SK-N-SH (cell line): ENCODE data around the gene TMEM63C. TPM values are rescaled to one million over a fixed set of nuclear protein-coding genes. Genes with fewer than 3 reads are reported as not detected.
A peak's percentile ranks its signal among the peaks of the same experiment; 100 is the strongest.

Experiments
- CTCF ChIA-PET: fragments of 300-600, 350-600 bp; formaldehyde crosslinking; extraction: SDS; loops from one replicate; lab custom pipeline; 2021; lab: Yijun Ruan, JAX
- POLR2A ChIA-PET: fragments of 350-600 bp; sonication (Branson Sonifier 250); formaldehyde crosslinking; extraction: SDS; loops from one replicate; lab custom pipeline; 2020; ENCODE audit warnings: antibody characterized with exemption, inconsistent platforms; lab: Yijun Ruan, JAX
- DNase-seq: peaks from one replicate; pipeline ENCODE4 v3.0.0; 2012
- H2AFZ ChIP-seq: fragments of 200-600 bp; sonication (generic); 2 replicates; pipeline ENCODE4 v1.8.1; 2016; ENCODE audit warnings: antibody characterized with exemption, mild to moderate bottlenecking, low read depth
- H3F3A ChIP-seq: fragments of 200-600 bp; sonication (generic); replicated peaks from 2 replicates; pipeline ENCODE3; 2016; ENCODE audit warnings: antibody characterized with exemption, mild to moderate bottlenecking; ENCODE audit not compliant: insufficient read depth
- H3K27ac ChIP-seq, 2 experiments: fragments of 200-500 bp in 1 of 2; fragments of 200-600 bp in 1 of 2; sonication (Bioruptor generic) in 1 of 2; sonication (generic), shearing (Covaris generic) in 1 of 2; 2 replicates each; pipeline versions ENCODE4 v1.5.1 to v1.6.1; 2014 to 2016; ENCODE audit warnings: low read depth in 2 of 2, inconsistent platforms in 1 of 2, low read length in 1 of 2, mild to moderate bottlenecking in 1 of 2, mixed read lengths in 1 of 2
- H3K27me3 ChIP-seq: fragments of 200-600 bp; sonication (generic), shearing (Covaris generic); 2 replicates; pipeline ENCODE4 v1.6.1; 2016; ENCODE audit warnings: mixed run types; ENCODE audit not compliant: insufficient read depth
- H3K36me3 ChIP-seq, 2 experiments: fragments of 200-500 bp in 1 of 2; fragments of 200-600 bp in 1 of 2; sonication (Bioruptor generic) in 1 of 2; sonication (generic) in 1 of 2; replicated peaks in 1 of 2; 2 replicates each; pipeline versions ENCODE3 to v1.5.1; 2014 to 2016; ENCODE audit warnings: low read length in 1 of 2, mild to moderate bottlenecking in 1 of 2; ENCODE audit not compliant: insufficient read depth in 2 of 2, control insufficient read depth in 1 of 2
- H3K4me1 ChIP-seq, 2 experiments: fragments of 200-500 bp in 1 of 2; fragments of 200-600 bp in 1 of 2; sonication (Bioruptor generic) in 1 of 2; sonication (generic), shearing (Covaris generic) in 1 of 2; 2 replicates each; pipeline versions ENCODE4 v1.5.1 to v1.6.1; 2014 to 2016; ENCODE audit warnings: low read depth in 1 of 2, low read length in 1 of 2, mixed run types in 1 of 2; ENCODE audit not compliant: insufficient read depth in 2 of 2, control insufficient read depth in 1 of 2
- H3K4me2 ChIP-seq: fragments of 200-600 bp; sonication (generic), shearing (Covaris generic); 2 replicates; pipeline ENCODE4 v1.6.1; 2017; ENCODE audit warnings: mixed run types
- H3K4me3 ChIP-seq, 2 experiments: fragments of 200-500 bp in 1 of 2; fragments of 200-600 bp in 1 of 2; sonication (Bioruptor generic) in 1 of 2; sonication (generic), shearing (Covaris generic) in 1 of 2; 2 replicates each; pipeline versions ENCODE4 v1.5.1 to v1.8.1; 2014 to 2016; ENCODE audit warnings: low read depth in 2 of 2, inconsistent platforms in 1 of 2, low read length in 1 of 2, mild to moderate bottlenecking in 1 of 2, mixed read lengths in 1 of 2, moderate library complexity in 1 of 2
- H3K79me2 ChIP-seq: fragments of 200-600 bp; sonication (generic); 2 replicates; pipeline ENCODE4 v1.8.1; 2017; ENCODE audit warnings: mild to moderate bottlenecking; ENCODE audit not compliant: insufficient read depth
- H3K9ac ChIP-seq: fragments of 200-600 bp; sonication (generic); 2 replicates; pipeline ENCODE4 v1.6.1; 2017; ENCODE audit warnings: mixed run types
- H3K9me2 ChIP-seq: fragments of 200-600 bp; sonication (generic); 2 replicates; pipeline ENCODE4 v1.6.1; 2017; ENCODE audit warnings: mixed run types
- H3K9me3 ChIP-seq: fragments of 200-600 bp; sonication (generic); 2 replicates; pipeline ENCODE4 v1.6.1; 2017; ENCODE audit warnings: mixed run types, mild to moderate bottlenecking, moderate library complexity
- H4K20me1 ChIP-seq: fragments of 200-600 bp; sonication (generic); 2 replicates; pipeline ENCODE4 v1.6.1; 2017; ENCODE audit warnings: mild to moderate bottlenecking, mixed run types; ENCODE audit not compliant: insufficient read depth
- CHD2 ChIP-seq: fragments of 150-350 bp; IDR thresholded peaks from 2 replicates; pipeline ENCODE4 v1.6.1; 2018; ENCODE audit warnings: low read length; ENCODE audit not compliant: partially characterized antibody
- CTCF ChIP-seq: fragments of 200-600 bp; sonication (generic); IDR thresholded peaks from 2 replicates; pipeline ENCODE4 v1.6.1; 2017; ENCODE audit warnings: antibody characterized with exemption, mild to moderate bottlenecking, moderate library complexity
- ELF1 ChIP-seq: IDR thresholded peaks from 2 replicates; pipeline ENCODE4 v1.4.0; 2012
- EZH2phosphoT487 ChIP-seq: fragments of 200-600 bp; sonication (generic); IDR thresholded peaks from 2 replicates; pipeline ENCODE4 v1.6.1; 2017; ENCODE audit warnings: low read depth, mixed run types, mild to moderate bottlenecking, antibody characterized with exemption, moderate library complexity, borderline replicate concordance
- FOXM1 ChIP-seq: IDR thresholded peaks from 2 replicates; pipeline ENCODE4 v1.4.0; 2012; ENCODE audit warnings: low read depth, mild to moderate bottlenecking
- JUND ChIP-seq: IDR thresholded peaks from 2 replicates; pipeline ENCODE4 v1.4.0; 2012
- MAX ChIP-seq: IDR thresholded peaks from 2 replicates; pipeline ENCODE4 v1.4.0; 2012; ENCODE audit warnings: low read depth
- MXI1 ChIP-seq: IDR thresholded peaks from 2 replicates; pipeline ENCODE4 v1.6.1; 2012; ENCODE audit warnings: mild to moderate bottlenecking, low read depth, low read length, improper control_type of control experiment
- RCOR1 ChIP-seq: fragments of 150-350 bp; IDR thresholded peaks from 2 replicates; pipeline ENCODE4 v1.6.1; 2017; ENCODE audit warnings: antibody characterized with exemption, low read length
- TAF1 ChIP-seq: IDR thresholded peaks from 2 replicates; pipeline ENCODE4 v1.6.1; 2012; ENCODE audit warnings: low read depth, mild to moderate bottlenecking, low read length, moderate library complexity, borderline replicate concordance
- WGBS: methylation state at CpG from one replicate; pipeline ENCODE4 v1.1.6; 2017; ENCODE audit warnings: low lambda C conversion rate; 5-methylcytosine and 5-hydroxymethylcytosine counted together
- polyA plus RNA-seq, 3 experiments: library from polyadenylated mRNA; depleted of rRNA; stranded (reverse); fragments of >200 nt; gene quantifications; 2 replicates each; pipeline ENCODE4 v1.2.3, GENCODE V29; 2012

TMEM63C gene
- polyA plus RNA-seq, 1 of the 3 experiments (the other 2 are of a cell fraction), result 0.25 TPM

- H3K79me2 ChIP-seq, result no peaks in the 10 kb centered on the region
- WGBS, result 90% methylated on average over 3 of the region's 4 CpGs
- H3K4me3 ChIP-seq, result no peak overlapping the region
- H3K9me3 ChIP-seq, result no peaks in the 10 kb centered on the region
- H3K9me2 ChIP-seq, result no peaks in the 10 kb centered on the region
- H3K4me2 ChIP-seq, result no peak overlapping the region
- TF ChIP-seq CTCF (peak; percentile 24; the same call in 1 of the 2 replicates), CHD2 (no peak), MAX (no peak)
- H3K27me3 ChIP-seq, result no peaks in the 10 kb centered on the region
- no peak for DNase-seq
- no peak overlapping the region for H3K9ac ChIP-seq
- H3K27ac ChIP-seq, result no peak overlapping the region
- ChIA-PET CTCF (interaction anchor here (1.4 to 5.0 kb wide), 4 partner anchors 11 to 139 kb away, joined by 4 to 28 read pairs (median 16); no protein-coding TSS in a partner anchor), POLR2A (no interaction called here)
- no peak overlapping the region for H2AFZ ChIP-seq
- H3F3A ChIP-seq, result no peaks in the 10 kb centered on the region
- H3K4me1 ChIP-seq, result no peaks in the 10 kb centered on the region
- peaks cover 19 to 46% of the 10 kb centered on the region in 2 experiments for H3K36me3 ChIP-seq
- H4K20me1 ChIP-seq, result no peaks in the 10 kb centered on the region
Measured at GRCh38 chr14:77290705-77291104, 109.1 kb downstream of the TMEM63C start.

GRCh38 chr14:77296155-77296554 lies 114.6 kb downstream of the TMEM63C start:
- Histone ChIP-seq H3K4me1 (peaks cover 0 to 2% of the 10 kb centered on the region in 2 experiments; a peak in 1 of 4 replicates), H3K4me2 (no peak overlapping the region), H3K27ac (no peak overlapping the region), H3K79me2 (no peaks in the 10 kb centered on the region), H3K4me3 (no peak overlapping the region), H3K9me2 (no peaks in the 10 kb centered on the region), H2AFZ (no peak overlapping the region), H3F3A (no peaks in the 10 kb centered on the region), H3K27me3 (no peaks in the 10 kb centered on the region), H3K36me3 (peaks cover 14 to 57% of the 10 kb centered on the region in 2 experiments), H3K9me3 (no peaks in the 10 kb centered on the region), H3K9ac (no peak overlapping the region), H4K20me1 (no peaks in the 10 kb centered on the region)
- CTCF ChIA-PET, result interaction anchor here (2.0 to 3.2 kb wide), 2 partner anchors 19 to 145 kb away, joined by 8 to 9 read pairs; no protein-coding TSS in a partner anchor
- POLR2A ChIA-PET, result no interaction called here
- DNase-seq, result no peak
- TF ChIP-seq FOXM1 (no peak), RCOR1 (no peak), EZH2phosphoT487 (no peak), MXI1 (no peak)
- WGBS, result 83% methylated on average over 10 of the region's 13 CpGs

- Histone ChIP-seq H3K79me2 (no peaks in the 10 kb centered on the region), H3K9me2 (no peaks in the 10 kb centered on the region), H3K9ac (no peak overlapping the region), H3K4me3 (no peak overlapping the region), H4K20me1 (no peaks in the 10 kb centered on the region), H3K27me3 (no peaks in the 10 kb centered on the region), H3F3A (no peaks in the 10 kb centered on the region), H3K4me1 (peaks cover 0 to 2% of the 10 kb centered on the region in 2 experiments; a peak in 1 of 4 replicates)
- no peak for DNase-seq
- ChIA-PET POLR2A (no interaction called here), CTCF (interaction anchor here (2.0 to 3.2 kb wide), 2 partner anchors 19 to 146 kb away, joined by 8 to 9 read pairs; no protein-coding TSS in a partner anchor)
- WGBS, result 96% methylated on average over 8 of the region's 8 CpGs
- TF ChIP-seq RCOR1 (no peak), ELF1 (no peak), TAF1 (no peak), JUND (no peak)
- TF ChIP-seq, all 33 proteins: peak for 0
- H3K27ac ChIP-seq, result no peak overlapping the region; a peak in 1 of 4 replicates
- H3K9me3 ChIP-seq, result no peaks in the 10 kb centered on the region
- peaks cover 13 to 61% of the 10 kb centered on the region in 2 experiments for H3K36me3 ChIP-seq
- H2AFZ ChIP-seq, result no peak overlapping the region
- H3K4me2 ChIP-seq, result no peak overlapping the region
Measured at GRCh38 chr14:77296906-77297305, 115.3 kb downstream of the TMEM63C start.
